NCI-H510A treated with DMSO at 0.1 percent for 48 hours (cell line): ENCODE results near the gene TRIOBP.
"Not testable (repeated sequence)": the region's sequence is repeated elsewhere in the genome, so short reads cannot be mapped to it uniquely, and the experiment has no call there.

Experiments used
- DNase-seq: peaks from one replicate; lab custom pipeline; 2025; lab: John Stamatoyannopoulos, UW

The TRIOBP gene

DNA sequence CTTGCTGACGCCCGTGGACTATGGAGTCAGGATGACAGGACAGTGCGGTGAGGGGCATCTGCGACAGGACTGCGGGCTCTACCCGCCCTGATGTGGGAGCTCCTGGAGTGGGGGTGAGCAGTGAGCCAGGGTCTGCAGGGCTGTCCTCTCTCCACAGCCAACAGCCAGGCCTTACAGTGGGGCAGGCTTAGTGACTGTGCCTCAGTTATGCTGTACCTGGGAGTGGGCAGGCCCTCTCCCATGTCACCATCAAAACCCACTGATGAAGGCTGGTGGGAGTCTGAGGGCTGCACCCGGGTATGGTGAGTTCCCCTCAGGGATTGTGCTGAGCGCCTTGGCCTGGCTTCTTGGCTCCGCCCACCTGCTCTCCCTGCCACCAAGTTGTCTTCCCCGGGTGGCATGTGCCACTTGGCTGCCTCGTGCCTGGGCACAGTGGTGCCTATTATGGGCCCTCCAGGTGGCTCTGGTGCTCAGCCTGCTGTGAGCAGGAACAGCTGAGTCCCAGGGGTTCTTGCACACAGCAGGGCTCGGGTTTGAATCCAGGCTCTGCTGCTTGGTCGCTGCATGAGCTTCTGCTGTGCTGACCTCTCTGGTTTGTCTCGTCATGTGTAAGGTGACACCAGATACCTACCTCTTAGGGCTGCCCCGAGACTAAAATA lies 4.1 kb upstream of the TRIOBP start:
- no peak for DNase-seq

DNA sequence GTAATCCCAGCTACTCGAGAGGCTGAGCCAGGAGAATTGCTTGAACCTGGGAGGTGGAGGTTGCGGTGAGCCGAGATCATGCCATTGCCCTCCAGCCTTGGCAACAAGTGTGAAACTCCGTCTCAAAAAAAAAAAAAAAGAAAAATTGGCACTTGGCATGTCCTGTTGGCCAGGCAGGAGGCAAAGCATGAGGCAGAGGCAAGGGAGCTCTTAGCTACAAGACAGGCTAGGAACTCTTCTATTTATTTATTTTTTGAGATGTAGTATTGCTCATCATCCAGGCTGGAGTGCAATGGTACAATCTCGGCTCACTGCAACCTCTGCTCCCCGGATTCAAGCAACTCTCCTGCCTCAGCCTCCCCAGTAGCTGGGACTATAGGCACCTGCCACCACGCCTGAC lies 2.7 kb upstream of the TRIOBP start:
- not testable (repeated sequence) for DNase-seq

DNA sequence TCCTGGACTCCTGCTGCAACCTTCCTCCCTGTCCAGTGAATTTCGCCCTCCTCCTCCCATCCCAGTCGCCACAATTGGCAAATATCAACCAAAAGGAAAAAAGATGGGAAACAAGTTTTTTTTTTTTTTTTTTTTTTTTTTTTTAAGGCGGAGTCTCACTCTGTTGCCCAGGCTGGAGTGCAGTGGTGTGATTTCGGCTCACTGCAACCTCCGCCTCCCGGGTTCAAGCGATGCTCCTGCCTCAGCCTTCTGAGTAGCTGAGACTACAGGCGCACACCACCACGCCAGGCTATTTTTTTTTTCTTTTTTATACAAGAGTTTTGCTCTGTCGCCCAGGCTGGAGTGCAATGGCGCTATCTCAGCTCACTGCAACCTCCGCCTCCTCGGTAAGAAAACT lies 590 bp upstream of the TRIOBP start:
- not testable (repeated sequence) for DNase-seq

DNA sequence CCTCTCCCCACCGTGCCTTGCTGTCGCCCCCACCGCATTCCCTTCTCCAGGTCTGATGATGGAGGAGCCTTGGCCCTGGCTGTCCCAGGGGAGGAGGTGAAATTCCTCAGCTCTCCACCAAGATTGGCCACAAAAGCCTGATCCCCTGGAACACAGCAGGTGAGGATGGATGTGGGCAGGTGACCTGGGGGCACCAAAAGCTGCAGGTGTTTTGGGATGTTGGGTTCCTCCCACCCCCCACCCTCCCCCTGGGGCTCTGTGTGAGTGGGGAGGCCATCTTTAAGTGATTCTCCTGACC lies 639 bp downstream of the TRIOBP start:
- DNase-seq = no peak

DNA sequence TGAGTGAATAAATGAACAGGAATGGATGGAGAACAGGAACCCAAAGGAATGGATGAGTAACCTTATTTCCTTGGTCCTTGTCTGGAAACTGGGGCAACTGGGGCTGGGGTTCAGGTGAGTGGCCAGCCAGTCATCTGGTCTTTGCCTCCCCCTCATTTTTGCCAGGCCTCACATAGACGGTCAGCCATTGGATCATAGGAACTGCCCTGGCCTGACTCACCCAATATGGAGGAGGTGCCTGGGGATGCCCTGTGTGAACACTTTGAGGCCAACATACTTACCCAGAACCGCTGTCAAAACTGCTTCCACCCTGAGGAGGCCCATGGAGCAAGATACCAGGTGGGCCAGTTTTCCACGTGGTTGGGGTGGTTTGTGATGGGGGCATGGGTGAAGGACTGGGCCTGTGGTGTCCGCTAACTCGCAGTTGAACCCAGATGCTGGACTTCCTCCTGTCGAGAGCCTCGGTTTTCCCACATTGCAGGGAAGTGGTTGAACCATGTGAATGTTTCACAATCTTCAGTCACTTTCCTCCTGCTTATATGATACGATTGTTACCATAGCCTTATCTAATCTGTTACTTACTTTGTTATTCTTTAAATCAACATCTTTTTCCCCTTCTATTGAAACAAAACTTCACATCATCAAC lies 4.4 kb downstream of the TRIOBP start:
- no peak for DNase-seq

DNA sequence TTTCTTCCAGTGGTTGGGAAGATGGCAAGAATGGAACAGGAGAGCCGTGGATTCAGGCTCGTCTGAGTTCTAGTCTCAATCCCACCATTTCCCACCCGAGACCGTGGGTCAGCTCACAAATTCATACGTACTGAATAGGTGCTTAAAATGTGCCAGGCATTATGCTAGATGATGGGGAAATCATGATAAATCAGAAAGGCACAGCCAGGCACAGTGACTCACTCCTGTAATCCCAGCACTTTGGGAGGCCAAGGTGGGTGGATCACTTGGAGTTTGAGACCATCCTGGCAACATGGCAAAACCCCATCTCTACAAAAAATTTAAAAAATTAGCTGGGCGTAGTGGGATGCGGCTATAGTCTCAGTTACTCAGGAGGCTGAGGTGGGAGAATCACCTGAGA lies 7.1 kb downstream of the TRIOBP start:
- no peak for DNase-seq

DNA sequence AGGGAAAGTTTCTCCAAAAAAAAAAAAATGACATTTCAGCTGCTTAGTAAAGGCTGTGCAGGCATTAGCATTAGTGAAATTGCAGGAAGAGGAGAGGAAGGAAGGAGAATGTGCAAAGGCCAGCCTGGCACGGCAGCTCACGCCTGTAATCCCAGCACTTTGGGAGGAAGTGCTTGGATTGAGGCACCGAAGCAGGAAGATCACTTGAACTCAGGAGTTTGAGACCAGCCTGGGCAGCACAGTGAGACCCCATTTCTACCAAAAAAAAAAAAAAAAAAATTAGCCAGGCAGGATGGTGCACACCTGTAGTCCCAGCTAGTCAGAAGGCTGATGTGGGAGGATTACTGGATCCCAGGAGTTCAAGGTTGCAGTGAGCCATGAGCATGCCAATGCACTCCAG lies 7.8 kb downstream of the TRIOBP start:
- no peak for DNase-seq

DNA sequence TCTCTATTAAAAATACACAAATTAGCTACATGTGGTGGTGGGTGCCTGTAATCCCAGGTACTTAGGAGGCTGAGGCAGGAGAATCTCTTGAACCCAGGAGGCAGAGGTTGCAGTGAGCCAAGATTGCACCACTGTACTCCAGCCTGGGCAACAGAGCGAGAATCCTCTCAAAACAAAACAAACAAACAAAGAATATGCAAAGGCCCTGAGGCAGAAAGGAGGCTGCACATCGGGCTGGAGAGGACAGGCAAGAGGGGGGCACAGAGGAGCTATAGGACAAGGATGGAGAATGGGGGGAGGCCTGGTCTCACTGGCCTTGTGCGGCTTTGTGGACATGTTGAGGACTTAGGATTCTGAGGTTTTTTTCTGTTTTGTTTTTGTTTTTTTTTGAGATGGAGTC lies 8.4 kb downstream of the TRIOBP start:
- no peak for DNase-seq

DNA sequence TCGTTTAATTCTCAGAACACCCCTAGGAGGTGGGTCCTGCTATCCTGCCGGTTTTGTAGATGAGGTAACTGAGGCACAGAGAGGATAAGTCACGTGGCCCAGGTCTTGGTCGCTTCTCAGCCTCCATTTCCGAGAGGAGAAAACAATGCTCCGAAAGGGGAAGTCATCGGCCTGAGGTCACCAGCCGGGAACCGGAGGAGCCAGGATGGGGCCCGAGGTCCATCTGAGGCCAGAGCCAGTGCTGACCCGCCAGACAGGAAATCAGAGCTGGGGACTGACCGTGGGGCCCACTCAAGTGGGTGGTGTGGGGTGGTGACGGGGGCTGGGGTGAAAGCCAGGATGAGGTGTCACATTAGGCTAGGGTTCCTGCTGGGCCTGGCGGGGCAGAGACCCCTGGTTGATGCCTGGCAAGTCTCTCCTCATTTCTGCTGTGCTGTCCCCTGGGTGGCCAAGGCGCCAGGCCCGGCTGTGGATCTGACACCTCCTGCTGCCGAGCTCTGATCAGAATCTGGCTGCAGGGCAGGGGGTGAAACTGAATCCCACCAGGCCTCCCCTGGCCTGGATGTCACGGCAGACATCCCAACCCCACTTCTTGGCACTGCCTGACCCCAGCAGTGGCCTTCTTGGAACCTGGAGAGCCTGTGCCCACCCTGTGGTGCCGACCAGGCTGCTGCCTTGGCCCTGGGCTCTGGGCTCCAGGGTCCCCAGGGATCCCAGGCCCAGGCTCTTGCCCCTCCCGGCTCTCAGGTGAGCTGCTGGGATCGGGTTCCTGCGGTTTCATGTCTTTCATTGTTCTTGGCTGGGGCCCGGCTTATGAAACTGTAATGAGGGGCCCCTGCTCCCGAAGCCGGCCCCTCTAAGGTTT lies 12.0 kb downstream of the TRIOBP start:
- no peak for DNase-seq

DNA sequence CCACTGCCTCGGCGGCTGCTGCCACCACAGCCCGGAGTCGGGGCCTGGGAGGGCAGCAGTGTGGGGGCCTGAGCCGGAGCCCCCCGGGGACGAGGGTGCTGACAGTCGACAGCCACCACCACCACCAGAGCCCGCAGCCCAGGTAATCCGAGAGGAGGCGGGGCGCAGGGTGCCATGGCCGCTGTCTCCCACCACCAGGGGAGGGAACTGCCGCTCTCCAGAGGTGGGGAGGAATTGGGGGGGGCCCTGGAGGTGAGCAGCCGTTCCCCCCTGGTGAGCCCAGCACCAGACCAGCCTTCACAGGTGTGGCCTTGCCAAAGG lies 12.6 kb downstream of the TRIOBP start:
- no peak for DNase-seq

DNA sequence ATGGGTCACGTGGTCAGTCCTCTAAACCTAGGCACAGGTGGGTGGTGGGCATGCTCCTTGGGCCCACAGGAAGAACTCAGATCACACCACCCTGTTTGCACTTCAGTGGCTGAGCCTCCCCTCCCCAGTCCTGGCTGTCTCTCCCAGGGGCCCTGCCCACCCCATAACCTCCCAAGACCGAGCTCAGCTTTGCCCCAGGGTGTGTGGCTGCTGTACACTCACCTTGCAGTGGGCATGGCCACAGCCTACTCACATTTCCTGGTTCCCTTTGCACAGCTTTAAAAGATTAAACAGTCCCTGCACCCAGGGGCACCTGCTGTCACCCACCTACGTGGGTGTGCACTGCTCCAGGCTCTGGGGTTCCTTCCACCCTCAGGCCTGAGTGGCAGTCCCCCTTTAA lies 13.8 kb downstream of the TRIOBP start:
- no peak for DNase-seq

DNA sequence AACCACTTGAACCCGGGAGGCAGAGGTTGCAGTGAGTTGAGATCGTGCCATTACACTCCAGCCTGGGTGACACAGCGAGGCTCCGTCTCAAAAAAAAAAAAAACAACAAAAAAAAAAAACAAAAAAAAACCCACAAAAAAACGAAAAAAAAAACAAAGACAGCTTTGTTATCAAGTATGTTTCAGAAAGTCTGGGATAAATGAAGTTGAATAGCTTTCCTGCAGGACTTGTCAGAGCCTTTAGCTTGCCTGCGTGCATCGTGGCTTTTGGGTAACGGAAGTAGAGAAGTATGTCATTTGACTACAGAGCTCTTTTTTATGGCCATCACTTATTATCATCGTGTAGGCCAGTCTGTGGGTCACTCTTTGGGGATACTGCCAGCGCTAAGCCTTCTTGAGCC lies 14.6 kb downstream of the TRIOBP start:
- DNase-seq = no peak

DNA sequence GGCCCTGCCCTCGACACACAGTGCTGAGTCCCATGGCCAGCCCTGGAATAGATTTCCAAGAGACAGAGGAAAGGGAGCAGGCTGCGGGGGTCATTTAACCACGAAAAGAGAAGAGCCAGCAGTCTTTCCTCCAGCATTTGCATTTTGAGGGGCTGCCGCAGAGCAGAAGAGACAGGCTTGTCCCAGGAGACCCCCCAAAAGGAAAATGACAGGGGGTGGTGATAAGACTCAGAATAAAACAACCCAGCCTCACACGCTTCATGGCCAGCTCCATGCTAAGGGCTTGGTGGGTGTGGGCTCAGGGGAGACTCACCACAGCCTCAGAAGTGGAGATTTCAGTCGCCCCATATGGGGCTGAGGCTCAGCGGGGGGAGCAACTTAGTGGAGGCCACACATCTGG lies 16.9 kb downstream of the TRIOBP start:
- DNase-seq = no peak

DNA sequence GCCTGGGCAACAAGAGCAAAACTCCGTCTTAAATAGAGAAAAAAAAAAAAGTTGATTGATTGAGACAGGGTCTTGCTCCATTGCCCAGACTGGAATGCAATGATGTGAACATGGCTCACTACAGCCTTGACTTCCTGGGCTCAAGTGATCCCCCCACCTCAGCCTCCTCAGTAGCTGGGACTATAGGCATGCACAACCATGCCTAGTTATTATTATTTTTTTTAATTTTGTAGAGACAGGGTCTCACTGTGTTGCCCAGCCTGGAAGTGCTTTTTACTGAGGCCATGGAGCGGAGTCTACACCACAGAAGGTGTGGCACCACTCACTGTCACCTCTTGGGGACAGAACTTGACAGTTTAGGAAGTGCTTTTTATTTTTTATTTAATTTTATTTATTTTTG lies 17.8 kb downstream of the TRIOBP start:
- no peak for DNase-seq

DNA sequence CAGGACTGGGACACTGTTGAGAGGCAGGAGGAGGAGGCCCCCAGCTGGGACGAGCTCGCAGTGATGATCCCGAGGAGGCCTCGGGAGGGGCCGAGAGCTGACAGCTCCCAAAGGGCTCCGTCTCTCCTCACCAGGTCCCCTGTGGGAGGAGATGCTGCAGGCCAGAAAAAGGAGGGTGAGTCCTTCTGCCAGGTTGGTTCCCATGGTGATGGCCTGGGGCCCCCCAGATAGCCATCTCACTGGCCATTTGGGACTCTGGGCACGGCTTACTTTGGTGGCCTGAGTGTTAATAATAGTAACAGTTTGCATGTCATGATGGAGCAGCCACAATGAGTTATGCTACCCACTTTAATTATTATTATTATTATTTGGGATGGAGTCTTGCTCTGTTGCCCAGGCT lies 18.9 kb downstream of the TRIOBP start:
- no peak for DNase-seq

DNA sequence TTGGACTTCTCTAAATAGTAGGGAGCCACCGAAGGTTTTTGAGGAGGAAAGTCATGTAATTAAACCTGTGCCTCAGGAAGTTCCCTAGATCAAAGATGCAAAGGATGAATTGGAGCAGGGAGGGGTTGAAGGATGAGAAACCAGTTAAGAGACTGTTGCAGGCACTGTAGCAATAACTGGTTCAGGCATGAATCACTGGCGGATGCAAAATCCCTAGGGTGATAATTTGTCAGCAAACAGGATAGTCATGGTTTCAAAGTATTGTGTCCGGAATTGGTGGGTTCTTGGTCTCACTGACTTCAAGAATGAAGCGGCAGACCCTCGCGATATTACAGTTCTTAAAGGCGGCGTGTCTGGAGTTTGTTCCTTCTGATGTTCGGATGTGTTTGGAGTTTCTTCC lies 19.9 kb downstream of the TRIOBP start:
- no peak for DNase-seq

DNA sequence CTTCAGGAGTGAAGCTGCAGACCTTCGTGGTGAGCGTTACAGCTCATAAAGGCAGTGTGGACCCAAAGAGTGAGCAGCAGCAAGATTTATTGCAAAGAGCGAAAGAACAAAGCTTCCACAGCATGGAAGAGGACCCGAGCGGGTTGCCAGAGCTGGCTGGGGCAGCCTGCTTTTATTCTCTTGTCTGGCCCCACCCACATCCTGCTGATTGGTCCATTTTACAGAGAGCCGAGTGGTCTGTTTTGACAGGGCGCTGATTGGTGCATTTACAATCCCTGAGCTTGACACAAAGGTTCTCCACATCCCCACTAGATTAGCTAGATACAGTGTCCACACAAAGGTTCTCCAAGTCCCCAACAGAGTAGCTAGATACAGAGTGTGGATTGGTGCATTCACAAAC lies 20.4 kb downstream of the TRIOBP start:
- DNase-seq = not testable (repeated sequence)

DNA sequence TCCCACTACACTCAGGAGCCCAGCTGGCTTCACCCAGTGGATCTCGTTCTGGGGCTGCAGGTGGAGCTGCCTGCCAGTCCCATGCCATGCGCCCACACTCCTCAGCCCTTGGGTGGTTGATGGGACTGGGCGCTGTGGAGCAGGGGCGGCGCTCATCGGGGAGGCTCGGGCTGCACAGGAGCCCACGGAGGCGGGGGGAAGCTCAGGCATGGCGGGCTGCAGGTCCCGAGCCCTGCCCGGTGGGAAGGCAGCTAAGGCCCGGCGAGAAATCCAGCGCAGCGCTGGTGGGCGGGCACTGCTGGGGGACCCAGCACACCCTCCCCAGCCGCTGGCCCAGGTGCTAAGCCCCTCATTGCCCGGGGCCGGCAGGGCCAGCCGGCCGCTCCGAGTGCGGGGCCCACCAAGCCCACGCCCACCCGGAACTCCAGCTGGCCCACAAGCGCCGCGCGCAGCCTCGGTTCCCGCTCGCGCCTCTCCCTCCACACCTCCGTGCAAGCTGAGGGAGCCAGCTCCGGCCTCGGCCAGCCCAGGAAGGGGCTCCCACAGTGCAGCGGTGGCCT lies 21.0 kb downstream of the TRIOBP start:
- DNase-seq = not testable (repeated sequence)

DNA sequence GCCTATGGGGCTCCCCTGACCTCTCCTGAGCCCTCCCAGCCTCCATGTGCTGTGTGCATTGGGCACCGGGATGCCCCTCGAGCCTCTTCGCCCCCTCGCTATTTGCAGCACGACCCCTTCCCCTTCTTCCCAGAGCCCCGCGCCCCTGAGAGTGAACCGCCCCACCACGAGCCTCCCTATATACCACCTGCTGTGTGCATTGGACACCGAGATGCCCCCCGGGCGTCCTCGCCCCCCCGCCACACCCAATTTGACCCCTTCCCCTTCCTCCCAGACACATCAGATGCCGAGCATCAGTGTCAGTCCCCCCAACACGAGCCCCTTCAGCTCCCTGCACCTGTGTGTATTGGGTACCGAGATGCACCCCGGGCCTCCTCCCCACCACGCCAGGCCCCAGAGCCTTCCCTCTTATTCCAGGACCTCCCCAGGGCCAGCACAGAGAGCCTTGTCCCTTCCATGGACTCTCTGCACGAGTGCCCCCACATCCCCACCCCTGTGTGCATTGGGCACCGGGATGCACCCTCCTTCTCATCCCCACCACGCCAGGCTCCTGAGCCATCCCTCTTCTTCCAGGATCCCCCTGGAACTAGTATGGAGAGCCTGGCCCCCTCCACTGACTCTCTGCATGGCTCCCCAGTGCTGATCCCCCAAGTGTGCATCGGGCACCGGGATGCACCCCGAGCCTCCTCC lies 28.8 kb downstream of the TRIOBP start:
- DNase-seq = no peak

DNA sequence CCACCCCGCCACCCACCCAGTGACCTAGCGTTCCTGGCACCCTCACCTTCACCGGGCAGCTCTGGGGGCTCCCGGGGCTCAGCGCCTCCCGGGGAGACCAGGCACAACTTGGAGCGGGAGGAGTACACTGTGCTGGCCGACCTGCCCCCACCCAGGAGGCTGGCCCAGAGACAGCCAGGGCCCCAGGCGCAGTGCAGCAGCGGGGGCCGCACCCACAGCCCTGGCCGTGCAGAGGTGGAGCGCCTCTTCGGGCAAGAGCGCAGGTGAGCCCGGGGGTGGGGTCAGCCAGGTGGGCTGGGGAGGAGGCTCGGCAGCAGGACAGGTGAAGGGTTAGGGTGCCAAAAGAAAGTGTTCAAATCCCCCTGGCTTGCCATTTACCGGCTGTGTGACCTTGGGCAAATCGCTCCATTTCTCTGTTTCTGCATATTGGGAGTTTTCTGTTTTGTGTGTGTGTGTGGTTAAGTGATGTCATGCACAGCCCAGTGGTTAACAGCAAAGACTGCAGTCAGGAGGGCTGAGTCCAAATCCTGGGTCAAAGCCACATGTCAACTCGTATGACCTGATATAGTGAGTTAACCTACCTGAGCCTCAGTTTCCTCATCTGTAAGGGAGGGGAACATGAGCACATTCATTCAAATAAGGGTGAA lies 29.5 kb downstream of the TRIOBP start:
- DNase-seq = no peak

DNA sequence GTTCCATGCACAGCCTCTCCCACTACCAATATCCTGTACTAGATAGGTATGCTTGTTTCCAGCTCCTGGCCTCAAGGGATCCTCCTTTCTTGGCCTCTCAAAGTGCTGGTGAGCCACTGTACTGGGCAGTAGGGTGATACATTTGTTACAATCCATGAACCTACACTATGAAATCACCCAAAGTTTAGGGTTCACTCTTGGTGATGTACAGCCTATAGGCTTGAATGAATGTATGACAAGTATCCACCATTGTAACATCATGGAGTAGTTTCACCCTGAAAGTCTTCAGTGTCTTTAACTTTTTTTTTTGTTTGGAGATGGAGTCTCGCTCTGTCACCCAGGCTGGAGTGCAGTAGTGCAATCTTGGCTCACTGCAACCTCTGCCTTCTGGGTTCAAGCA lies 31.8 kb downstream of the TRIOBP start:
- no peak for DNase-seq

DNA sequence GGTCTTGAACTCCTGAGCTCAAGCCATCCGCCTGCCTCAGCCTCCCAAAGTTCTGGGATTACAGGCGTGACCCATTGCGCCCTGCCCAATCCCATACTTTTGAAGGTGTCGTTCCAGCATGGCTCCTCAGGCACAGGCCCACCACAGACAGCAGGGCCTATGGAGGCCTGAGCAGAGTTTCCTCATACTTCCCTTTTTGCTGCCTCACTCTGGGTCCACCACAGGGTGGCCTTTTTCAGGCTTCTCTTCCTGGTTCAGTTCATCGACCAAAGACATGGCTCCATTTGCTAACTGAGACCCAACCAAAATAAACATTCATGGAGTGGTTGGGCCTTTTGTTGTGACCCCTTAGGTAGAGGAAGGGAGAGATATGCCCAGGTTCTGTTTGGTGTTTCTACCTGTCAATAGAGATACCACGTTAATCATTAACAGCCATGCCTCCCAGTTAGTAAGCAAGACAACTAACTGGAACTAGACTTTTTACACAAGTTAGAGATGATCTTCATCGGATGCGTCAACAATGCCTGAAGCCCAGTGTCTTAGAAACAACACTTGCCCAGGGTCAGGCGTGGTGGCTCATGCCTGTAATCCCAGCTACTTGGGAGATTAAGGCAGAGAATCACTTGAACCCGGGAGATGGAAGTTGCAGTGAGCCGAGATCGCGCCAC lies 35.1 kb downstream of the TRIOBP start:
- DNase-seq = no peak
